ENCODE measurements around the gene CSRNP2.
"Not testable (repeated sequence)": the region's sequence is repeated elsewhere in the genome, so short reads cannot be mapped to it uniquely, and the experiment has no call there.

The CSRNP2 gene, protein sequence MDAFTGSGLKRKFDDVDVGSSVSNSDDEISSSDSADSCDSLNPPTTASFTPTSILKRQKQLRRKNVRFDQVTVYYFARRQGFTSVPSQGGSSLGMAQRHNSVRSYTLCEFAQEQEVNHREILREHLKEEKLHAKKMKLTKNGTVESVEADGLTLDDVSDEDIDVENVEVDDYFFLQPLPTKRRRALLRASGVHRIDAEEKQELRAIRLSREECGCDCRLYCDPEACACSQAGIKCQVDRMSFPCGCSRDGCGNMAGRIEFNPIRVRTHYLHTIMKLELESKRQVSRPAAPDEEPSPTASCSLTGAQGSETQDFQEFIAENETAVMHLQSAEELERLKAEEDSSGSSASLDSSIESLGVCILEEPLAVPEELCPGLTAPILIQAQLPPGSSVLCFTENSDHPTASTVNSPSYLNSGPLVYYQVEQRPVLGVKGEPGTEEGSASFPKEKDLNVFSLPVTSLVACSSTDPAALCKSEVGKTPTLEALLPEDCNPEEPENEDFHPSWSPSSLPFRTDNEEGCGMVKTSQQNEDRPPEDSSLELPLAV

DNA sequence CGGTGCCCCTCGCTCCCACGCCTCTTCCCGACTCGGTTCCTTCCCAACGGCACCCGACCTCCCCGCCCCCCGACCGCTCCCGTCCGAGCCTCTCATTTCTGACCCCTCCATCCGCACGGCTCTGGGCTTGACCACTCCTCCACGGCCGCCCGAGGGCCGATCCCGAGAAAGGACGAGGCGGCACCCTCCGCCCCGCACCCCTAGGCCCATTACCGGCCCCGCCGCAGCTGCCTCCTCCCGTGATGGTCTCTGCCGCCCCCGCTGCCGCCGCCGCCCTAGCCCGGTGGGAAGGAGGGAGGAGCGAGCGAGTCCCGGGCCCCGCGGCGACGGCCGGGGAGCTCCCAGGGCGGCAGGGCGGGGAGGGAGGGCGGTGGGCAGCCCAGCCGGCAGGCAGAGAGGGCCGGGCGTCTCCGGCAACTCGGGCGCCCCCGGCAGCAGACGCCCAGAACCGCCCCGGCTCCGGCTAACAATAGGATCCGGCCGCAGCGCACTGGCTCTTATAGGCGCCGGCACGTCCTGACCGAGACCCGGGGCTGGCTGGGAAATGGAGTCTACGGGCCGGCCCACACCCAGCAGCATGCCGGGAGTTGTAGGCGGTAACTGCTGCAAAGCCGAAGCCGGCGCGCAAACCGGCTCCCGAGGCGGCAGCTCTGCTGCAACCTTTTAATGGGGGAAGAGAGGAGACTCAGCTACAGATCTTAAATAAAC lies at the start of gene CSRNP2:
TSS of gene CSRNP2 (minus strand) at position 471 of the 708 bp plus-strand sequence. CDS start 7,035 bp downstream, outside the sequence.
- DNase-seq (ENCODE audit: low read depth in 3 of 3), result peak; percentile 88 to 95 (median 90)

DNA sequence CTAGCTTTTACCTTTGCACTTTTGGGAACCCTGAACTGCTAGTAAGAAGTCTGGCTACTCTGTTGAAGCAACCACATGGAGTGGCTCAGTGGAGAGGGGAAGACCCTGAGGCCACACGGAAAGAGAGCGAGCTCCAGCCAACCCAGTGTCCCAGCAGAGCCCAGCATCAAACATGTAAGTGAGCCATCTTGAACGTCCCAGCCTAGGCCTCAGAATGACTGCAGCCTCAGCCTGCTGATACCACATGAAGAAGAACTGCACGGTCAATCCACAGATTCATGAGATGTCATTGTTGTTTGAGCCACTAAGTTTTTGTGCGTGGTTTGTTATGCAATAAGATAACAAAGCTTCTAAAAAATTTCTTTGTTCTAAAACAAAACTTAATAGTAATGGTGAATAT lies 49.3 kb upstream of the CSRNP2 start:
- DNase-seq (ENCODE audit: low read depth in 3 of 3), result no peak

DNA sequence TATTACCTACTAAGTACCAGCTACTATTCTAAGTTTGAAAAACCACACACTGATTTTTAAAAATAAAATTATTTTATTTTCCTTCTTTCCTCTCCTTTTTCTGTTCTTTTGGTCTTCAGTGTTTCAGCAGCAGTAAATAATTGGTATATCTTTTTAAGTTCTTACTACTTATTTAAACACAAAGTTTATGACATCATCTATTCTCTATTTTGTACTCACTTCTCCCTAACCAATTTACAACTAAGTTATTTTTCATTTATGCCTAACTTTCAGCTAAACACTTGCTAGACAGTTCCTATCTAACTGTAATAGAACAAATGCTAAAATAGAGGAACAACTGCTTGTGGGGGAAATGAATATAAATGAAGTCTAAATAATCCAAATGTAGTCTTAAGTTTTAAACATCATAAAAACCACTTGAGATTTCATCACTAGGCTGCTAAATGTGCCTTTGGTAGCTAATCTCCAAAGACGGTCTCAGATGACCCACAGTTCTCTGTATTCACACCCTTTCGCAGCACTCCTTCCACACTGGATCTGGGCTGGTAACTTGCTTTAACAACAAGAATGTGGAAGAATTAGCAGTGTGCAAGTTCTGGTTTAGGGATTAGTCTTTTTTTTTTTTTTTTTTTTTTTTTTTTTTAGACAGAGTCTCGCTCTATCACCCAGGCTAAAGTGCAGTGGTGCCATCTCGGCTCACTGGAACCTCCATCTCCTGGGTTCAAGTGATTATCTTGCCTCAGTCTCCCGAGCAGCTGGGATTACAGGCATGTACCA lies 48.5 kb upstream of the CSRNP2 start:
- no peak for DNase-seq (ENCODE audit: low read depth in 3 of 3)

DNA sequence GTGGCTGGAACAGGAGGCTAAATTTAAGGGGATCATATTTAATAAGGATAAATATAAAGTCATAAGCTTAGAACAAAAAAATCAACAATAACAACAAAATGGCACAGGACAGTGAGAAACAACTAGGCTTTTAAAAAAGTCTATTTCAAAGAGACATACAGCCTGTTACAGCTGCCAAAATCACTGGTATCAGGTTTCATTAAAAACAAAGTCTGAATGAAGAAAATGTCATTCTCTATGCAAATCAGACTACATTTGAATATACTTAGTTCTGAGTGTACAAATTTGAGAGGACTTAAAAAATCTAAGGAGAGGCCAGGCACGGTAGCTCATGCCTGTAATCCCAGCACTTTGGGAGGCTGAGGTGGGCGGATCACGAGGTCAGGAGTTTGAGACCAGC lies 45.5 kb upstream of the CSRNP2 start:
- no peak for DNase-seq (ENCODE audit: low read depth in 3 of 3)

DNA sequence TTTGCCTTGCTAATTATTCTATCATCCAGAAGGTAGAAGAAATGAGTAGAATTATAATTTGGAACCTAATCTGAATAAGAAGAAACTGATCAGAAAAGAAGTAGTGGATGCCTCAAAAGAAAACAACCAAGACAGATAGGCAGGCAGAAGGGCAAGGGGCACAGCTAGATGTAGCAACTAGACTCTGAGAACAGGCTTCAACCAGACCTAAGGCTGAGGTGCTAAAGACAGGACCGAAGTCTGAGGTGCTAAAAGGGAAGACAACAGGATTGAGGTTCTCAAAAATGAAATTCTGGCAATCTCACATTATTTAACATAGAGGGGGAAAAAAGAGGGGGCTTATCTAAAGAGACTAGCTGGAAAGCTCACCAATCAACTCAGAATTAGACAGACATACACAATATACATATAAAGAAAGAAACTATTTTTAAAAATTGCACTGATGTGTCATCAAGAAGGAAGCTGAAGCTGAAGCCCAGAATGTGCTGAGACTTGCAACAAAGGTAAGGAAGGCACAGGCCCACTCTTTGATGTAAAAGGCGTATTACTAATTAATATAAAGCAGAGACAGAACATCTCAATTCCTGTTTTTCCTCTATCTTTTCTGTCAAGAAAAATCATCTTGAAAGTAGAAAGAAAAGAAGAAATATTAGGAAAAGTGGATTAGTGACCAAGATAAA lies 43.8 kb upstream of the CSRNP2 start:
- no peak for DNase-seq (ENCODE audit: low read depth in 3 of 3)

DNA sequence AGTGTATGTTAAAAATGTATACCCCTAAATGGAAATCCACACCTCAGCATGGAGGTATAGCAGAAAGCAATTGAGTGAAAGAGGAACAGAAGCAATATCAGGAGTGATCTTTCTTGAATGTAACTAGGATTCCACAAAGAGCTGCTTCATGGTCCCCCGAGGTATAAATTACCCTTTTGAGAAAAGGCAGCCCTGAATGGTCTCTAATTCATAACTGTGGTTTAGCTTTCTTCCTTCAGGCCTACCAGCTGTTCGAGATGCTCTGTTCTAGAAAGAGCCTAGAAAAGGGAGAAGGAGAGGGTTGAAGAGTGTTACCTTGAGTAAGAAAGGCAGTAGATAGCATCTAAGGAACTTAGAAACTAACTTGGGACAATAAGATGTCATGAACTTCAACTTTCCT lies 42.9 kb upstream of the CSRNP2 start:
- no peak for DNase-seq (ENCODE audit: low read depth in 3 of 3)

DNA sequence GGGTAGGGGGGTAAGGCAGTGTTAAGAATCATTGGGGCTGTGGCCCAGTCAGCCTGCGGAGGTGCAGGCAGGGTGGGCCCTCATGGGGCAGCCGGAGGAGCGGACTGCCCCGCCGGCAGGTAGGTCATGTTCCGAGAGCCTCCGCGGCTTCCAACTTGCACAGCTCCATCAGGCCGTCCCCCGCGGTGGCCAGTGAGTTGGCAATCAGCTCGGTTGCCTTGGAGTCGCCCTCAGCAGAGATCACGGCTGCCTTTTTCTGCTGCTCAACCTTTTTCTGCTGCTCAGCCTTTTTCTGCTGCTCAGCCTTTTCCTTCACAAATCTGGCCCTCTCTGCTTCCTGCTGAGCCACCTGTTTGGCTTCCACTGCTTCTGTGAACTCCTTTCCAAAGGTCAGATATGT lies 41.1 kb upstream of the CSRNP2 start:
- DNase-seq (ENCODE audit: low read depth in 3 of 3), result no peak

DNA sequence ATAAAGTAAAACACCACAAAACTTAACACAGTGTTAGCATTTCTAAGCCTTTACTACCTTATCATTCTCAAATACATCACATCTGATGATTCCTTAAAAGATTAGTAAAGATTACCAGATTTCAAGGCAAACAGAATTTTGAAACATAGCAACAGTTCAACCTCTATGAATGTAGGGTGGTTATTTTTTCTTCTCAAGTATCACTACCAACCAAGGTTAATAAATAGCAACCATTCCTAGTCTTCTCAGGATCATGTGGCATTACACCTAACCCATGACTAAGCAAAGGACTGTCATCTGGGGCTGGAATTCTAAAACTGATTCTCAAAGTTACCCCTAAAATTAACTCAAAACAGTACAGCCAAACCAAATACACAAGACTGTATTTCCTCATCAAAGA lies 39.4 kb upstream of the CSRNP2 start:
- no peak for DNase-seq (ENCODE audit: low read depth in 3 of 3)

DNA sequence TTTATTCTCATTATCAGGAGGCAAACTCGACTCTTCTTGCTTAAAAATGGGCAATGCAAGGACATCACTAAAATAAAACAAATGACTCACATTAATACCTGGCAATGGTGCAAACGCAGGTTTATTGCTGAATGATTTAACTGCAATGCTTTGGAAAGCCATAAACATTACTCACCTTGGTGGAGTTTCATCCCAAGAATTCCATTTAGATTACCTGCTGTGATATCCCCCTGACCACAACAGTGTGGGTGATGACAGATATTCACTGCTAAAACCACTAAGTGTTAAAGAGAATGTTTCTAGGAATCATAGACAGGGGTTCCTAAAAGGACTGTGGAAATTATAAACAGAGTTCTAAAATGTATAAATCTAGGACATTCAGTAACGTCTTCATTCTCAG lies 35.3 kb upstream of the CSRNP2 start:
- no peak for DNase-seq (ENCODE audit: low read depth in 3 of 3)

DNA sequence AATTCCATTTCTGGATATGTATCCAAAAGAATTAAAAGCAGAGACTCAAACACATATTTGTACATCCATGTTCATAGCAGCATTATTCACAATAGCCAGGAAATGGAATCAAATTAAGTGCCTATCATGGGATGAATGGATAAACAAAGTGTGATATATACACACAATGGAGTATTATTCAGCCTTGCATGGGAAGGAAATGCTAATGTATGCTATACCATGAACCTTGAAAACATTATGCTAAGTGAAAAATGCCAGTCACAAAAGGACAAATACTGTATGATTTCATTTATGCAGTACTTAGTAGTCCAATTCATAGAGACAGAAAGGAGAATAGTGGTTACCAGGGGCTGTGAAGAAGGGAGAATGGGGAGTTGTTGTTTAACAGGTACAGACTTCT lies 32.1 kb upstream of the CSRNP2 start:
- DNase-seq (ENCODE audit: low read depth in 3 of 3), result no peak

DNA sequence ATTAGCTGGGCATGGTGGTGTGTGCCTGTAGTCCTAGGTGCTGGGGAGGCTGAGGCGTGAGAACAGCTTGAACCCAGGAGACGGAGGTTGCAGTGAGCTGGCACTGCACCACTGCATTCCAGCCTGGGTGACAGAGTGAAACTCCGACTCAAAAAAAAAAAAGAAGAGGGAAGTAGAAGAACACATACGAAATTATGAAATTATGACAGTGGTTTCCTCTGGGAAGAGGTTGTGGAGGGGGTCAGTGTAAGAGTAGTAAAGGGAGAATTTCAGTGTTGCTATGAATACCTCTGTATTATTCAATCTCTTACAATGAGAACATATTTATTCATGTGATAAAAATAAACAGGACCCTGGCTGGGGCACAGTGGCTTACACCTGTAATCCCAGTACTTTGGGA lies 24.7 kb upstream of the CSRNP2 start:
- no peak for DNase-seq (ENCODE audit: low read depth in 3 of 3)

DNA sequence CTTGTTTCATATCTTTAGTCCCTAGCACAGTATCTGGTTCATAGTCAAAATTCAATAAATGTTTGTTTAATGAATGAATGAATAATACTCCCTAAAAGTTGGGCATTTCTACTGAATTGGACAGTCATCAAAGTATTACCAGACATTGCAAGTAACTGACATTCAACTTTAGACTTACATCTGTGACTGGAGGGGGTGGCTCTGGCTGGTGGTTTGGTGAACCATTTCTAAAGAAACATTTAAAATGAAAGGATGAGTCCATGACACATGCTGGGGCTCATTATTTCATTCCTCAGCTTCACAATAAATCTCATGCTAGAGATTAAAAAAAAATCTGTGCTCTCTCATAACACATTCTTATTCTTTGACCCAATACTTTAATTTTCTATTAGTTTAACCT lies 20.6 kb upstream of the CSRNP2 start:
- no peak for DNase-seq (ENCODE audit: low read depth in 3 of 3)

DNA sequence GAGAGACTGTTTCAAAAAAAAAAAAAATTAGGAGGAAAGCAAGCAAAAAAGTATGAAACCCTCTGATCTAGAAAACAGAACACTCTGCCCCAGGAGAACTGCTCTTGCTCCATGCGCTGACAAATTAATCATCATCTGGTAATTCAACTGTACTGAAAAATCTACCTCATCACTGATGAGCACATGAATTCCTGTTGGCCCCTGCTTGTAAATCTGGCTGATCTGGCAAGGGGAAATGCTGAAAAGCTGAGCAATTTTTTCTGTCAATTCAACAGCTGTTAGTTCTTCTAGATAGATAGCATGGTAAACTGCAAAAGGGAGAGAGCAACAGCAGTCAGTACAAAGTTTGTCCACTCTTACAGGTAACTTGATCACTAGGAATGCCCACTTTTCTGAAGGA lies 15.2 kb upstream of the CSRNP2 start:
- DNase-seq (ENCODE audit: low read depth in 3 of 3), result no peak

DNA sequence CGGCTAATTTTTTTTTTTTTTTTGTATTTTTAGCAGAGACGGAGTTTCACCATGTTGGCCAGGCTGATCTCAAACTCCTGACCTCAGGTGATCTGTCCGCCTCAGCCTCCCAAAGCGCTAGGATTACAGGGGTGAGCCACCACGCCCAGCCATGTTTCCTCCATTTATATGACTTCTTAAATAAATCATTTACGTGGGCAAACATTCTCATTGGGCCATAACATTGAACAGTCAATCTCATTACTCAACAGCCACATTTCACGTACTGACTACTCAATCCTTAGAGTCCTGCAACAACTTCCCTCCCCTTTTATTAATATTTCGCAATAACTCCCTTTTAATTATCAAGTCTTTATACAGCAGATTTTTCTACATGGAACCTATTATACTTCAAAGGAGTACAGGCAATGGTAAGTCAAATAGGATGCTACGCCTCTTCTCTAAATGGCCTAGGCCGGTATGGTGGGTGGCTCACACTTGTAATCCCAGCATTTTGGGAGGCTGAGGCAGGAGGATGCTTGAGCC lies 7.4 kb upstream of the CSRNP2 start:
- no peak for DNase-seq (ENCODE audit: low read depth in 3 of 3)

DNA sequence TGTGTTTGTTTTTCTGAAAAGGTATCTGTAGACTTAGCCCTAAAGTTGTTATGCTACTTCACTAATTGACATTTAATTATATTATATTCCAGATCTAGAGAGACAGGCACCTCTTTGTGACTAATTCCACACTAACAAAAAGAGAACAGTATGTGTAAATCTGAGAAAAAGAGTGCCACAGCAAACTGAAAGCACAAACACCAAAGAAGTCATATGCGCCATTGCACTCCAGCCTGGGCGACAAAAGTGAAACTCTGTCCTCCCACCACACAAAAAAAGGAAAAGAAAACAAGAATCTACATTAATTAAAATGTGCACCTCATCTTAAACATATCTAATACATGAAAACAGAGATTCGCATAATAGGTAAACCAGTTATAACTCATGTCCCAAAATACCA lies 4.4 kb upstream of the CSRNP2 start:
- DNase-seq (ENCODE audit: low read depth in 3 of 3), result peak in 1 of 3 experiments; percentile 28

DNA sequence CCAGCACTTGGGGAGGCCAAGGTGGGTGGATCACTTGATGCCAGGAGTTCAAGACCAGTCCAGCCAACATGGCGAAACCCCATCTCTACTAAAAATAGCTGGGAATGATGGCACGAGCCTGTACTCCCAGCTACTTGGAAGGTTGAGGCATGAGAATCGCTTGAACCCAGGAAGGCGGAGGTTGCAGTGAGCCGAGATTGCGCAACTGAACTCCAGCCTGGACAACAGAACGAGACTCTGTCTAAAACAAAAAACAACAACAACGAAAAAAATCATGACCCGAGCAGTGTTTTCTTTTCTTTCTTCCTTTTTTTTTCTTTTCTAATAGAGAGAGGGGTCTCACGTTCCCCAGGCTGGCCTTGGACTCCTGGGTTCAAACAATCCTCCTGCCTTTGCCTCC lies 3.5 kb upstream of the CSRNP2 start:
- DNase-seq (ENCODE audit: low read depth in 3 of 3), result no peak

DNA sequence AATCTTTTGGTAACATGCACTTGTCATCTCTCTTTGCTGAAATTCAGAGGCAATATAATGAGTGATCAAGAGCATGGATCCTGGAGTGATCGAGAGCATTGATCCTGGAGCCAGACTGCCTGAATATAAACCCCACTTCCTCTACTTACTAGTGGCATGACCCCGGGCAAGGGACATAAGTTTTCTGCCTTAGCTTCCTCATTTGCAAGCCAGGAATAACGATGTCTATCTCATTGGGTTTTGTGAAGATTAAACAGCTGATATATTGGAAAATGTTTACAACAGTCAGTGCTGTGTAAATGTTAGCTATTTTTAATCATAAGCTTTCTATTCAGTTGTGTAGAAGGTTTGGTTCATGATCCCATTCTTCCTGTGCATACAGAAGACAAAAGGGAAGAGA lies 2.4 kb upstream of the CSRNP2 start:
- no peak for DNase-seq (ENCODE audit: low read depth in 3 of 3)

DNA sequence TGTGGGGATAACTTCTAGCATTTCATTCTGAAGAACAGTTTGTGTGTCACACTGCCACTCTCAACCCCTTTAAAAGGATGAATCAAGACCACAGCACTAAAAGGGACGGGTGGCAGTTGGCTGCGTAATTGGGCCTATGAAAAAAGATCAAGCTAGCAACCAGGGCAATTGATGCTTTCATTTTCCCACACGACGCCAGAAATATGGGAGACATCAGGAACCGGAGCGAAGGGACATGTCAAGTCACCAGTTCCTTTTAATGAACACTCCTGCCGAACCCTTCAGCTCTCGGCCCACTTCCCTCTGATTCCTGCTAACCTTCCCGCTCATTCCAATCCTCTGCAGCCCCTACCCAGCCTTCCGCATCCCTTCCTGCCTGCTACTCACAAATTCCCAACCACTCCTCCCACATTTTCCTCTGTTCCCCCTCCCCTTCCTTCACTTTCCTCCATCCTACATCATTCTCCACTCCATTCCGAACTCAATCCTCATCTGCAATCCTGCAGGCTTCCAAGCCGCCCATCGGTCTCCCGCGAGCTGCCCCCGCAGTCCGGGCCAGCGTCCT lies 753 bp downstream of the CSRNP2 start:
- DNase-seq (ENCODE audit: low read depth in 3 of 3), result no peak

DNA sequence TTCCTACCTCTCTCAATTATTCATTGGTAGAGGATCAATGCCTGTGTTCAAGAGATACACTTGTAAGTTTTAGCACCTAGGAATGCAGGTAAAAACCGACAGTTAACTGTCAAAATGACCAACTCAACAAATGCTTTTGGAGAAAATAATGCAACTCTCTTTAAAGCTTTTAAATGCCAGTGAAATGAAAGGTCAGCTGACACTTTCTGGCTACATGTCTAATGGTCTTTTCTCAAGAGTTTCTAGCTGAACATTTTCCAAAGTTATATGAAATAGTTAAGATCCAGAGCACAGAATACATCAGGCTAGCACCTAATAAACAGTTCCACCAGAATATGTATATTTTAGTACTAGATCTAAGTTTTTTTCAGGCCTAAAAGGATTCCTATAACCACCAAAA lies 2.0 kb downstream of the CSRNP2 start:
- DNase-seq (ENCODE audit: low read depth in 3 of 3), result no peak

DNA sequence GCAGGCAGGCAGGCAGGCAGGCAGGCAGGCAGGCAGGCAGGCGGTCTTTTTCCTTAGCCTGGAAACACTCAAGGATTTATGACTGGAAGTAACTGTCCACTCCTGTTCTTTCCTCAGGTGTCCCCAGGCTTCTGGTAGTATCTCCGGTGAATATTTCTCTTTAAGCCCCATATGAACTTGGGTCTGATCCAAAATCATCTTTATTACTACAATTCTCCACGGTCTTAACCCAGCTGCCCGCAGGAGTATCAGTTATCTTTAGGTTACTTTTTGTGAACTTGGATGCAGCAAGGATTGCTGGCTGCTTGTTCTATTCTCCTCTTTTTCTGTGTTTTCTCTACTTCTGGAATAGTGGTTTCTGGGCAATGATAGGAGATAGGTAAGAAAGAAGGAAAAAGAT lies 3.3 kb downstream of the CSRNP2 start:
- DNase-seq (ENCODE audit: low read depth in 3 of 3), result no peak

DNA sequence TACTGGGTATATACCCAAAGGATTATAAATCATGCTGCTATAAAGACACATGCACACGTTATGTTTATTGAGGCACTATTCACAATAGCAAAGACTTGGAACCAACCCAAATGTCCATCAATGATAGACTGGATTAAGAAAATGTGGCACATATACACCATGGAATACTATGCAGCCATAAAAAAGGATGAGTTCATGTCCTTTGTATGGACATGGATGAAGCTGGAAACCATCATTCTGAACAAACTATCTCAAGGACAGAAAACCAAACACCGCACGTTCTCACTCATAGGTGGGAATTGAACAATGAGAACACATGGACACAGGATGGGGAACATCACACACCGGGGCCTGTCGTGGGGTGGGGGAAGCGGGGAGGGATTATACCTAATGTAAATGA lies 4.5 kb downstream of the CSRNP2 start:
- DNase-seq (ENCODE audit: low read depth in 3 of 3), result not testable (repeated sequence)
